Measurements from ENCODE around the gene RAB22A. TPM values are rescaled to one million over a fixed set of nuclear protein-coding genes. Genes with fewer than 3 reads are reported as not detected.

The RAB22A gene, protein sequence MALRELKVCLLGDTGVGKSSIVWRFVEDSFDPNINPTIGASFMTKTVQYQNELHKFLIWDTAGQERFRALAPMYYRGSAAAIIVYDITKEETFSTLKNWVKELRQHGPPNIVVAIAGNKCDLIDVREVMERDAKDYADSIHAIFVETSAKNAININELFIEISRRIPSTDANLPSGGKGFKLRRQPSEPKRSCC
- polyA plus RNA-seq (2013, experiment 1 of 4): 7.1 TPM
- polyA plus RNA-seq (2013, experiment 2 of 4): 7.6 TPM
- 5.3 TPM for polyA plus RNA-seq (2013, experiment 3 of 4)
- polyA plus RNA-seq (2013, experiment 4 of 4): 6.3 TPM

DNA sequence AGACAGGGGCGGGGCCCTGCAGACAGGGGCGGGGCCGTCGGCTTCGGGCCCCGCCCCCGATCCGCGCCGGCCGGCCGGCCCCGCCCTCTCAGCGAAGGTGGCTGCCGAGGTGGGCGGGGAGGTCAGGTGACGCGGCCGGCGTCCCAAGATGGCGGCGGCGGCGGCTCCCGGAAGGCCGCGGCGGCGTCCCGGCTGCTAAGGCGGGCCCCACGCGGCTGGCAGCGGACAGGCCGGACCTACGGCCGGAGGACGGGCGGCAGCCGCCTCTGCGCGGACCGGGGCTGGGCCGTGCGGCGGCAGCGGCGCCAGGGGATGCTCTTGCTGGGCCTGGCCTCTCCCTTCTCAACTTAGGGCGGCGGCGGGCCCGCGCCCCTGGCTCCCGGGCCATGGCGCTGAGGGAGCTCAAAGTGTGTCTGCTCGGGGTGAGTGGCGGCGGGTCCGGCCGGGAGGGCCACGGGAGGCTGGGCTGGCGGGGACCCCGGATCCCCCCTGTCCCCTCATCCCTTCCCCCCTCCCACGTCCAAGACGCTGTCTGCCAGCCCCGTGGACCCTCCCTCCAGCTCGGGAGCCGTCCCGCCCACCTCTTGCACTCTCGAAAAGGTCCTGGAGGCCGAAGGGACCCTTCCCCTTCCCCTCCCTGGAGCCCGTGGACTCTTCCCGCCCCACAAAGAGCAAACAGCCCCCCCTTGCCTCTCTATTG is at the start of gene RAB22A:
RAB22A (plus strand) TSS at position 125 of the 700 bp plus-strand sequence; CDS start at position 387, 262 bp downstream.
- Histone ChIP-seq H3K27me3 (ENCODE audit: control insufficient read depth, insufficient read depth, low read length, poor library complexity, severe bottlenecking) (no peaks in the 10 kb centered on the region), H3K4me3 (ENCODE audit: insufficient read depth, low read depth, low read length) (peak within 1 kb of the TSS; percentile 89), H3K9me3 (ENCODE audit: control insufficient read depth, low read length) (no peaks in the 10 kb centered on the region), H3K36me3 (ENCODE audit: control insufficient read depth, insufficient read depth, low read length) (peaks cover 4% of the 10 kb centered on the region), H3K4me1 (ENCODE audit: control insufficient read depth, insufficient read depth, low read length) (peaks cover 5% of the 10 kb centered on the region), H3K27ac (ENCODE audit: insufficient read depth, low read depth, low read length, poor library complexity, severe bottlenecking) (peak within 1 kb of the TSS; percentile 52)
- 0% methylated on average over 72 to 73 of the region's 73 CpGs for WGBS, 2 experiments

DNA sequence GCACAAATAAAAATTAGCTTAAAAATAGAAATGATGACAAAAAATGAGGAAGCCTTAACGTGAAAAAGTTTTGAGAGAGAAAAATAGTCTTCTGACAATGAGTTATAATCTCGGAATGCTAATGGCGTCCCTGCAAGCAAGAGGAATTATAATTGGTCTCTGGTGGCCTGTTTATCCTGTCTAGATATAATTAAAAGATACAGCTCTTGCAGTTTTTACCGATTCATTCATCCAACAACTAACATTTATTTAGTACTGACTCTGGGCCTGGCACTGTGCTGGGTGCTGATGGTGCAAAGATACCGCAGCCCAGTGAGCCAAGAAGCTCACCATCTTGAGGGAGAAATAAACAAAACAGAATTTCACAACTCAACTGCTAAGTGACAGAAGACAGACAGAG is 49.5 kb upstream of the RAB22A start:
- 96 to 99% methylated on average over 5 of the region's 5 CpGs for WGBS, 2 experiments
- Histone ChIP-seq H3K4me1 (ENCODE audit: control insufficient read depth, insufficient read depth, low read length) (no peaks in the 10 kb centered on the region), H3K9me3 (ENCODE audit: control insufficient read depth, low read length) (no peaks in the 10 kb centered on the region), H3K36me3 (ENCODE audit: control insufficient read depth, insufficient read depth, low read length) (no peaks in the 10 kb centered on the region), H3K4me3 (ENCODE audit: insufficient read depth, low read depth, low read length) (no peak overlapping the region), H3K27me3 (ENCODE audit: control insufficient read depth, insufficient read depth, low read length, poor library complexity, severe bottlenecking) (no peaks in the 10 kb centered on the region), H3K27ac (ENCODE audit: insufficient read depth, low read depth, low read length, poor library complexity, severe bottlenecking) (no peak overlapping the region)

DNA sequence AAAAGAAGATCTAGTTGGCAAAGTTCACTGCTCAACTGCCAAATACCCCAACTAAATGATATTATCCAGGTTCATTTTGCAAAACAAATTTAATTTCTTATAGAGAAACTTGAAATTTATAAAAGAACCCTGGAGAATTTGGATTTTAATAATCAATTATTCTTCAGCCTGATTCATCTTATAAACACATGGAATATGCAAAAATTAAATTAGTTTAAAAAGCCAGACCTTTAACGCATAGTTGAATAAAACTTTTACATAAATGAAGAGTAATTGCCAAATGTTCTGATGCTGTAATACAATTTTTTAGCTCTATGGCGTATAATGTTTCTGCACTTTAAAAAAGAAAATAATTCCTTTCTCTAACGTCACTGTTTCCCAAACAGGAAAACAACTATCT is 47.9 kb upstream of the RAB22A start:
- no peaks in the 10 kb centered on the region for H3K36me3 ChIP-seq (ENCODE audit: control insufficient read depth, insufficient read depth, low read length)
- no peak overlapping the region for H3K27ac ChIP-seq (ENCODE audit: insufficient read depth, low read depth, low read length, poor library complexity, severe bottlenecking)
- no peak overlapping the region for H3K4me3 ChIP-seq (ENCODE audit: insufficient read depth, low read depth, low read length)
- no peaks in the 10 kb centered on the region for H3K9me3 ChIP-seq (ENCODE audit: control insufficient read depth, low read length)
- H3K27me3 ChIP-seq (ENCODE audit: control insufficient read depth, insufficient read depth, low read length, poor library complexity, severe bottlenecking): no peaks in the 10 kb centered on the region
- whole genome bisulfite sequencing, 2 experiments: 90% methylated on average over 2 of the region's 3 CpGs; no CpG with 5 or more reads in 1 of the 2 experiments
- no peaks in the 10 kb centered on the region for H3K4me1 ChIP-seq (ENCODE audit: control insufficient read depth, insufficient read depth, low read length)

DNA sequence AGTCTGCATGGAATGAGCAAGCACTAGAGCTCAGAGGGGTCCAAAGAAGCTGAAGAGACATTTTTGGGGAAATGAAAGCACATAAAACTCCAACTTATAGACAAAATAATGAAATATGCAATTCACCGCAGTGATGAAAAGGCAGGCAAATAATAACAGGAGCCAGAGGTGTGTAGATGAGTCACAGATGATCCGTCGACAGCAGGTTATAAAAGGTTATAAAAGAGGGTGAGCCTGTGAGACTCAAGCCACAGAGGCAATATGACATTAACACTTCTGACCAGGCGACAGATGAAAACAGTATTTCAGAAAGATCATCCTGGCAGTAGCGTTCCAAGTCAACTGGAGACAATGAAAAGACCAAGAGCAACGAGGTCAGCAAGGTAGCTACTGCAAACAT is 45.2 kb upstream of the RAB22A start:
- Histone ChIP-seq H3K27me3 (ENCODE audit: control insufficient read depth, insufficient read depth, low read length, poor library complexity, severe bottlenecking) (no peaks in the 10 kb centered on the region), H3K36me3 (ENCODE audit: control insufficient read depth, insufficient read depth, low read length) (no peaks in the 10 kb centered on the region), H3K9me3 (ENCODE audit: control insufficient read depth, low read length) (no peaks in the 10 kb centered on the region), H3K4me3 (ENCODE audit: insufficient read depth, low read depth, low read length) (no peak overlapping the region), H3K27ac (ENCODE audit: insufficient read depth, low read depth, low read length, poor library complexity, severe bottlenecking) (no peak overlapping the region), H3K4me1 (ENCODE audit: control insufficient read depth, insufficient read depth, low read length) (no peaks in the 10 kb centered on the region)
- 90 to 95% methylated on average over 6 of the region's 6 CpGs for whole genome bisulfite sequencing, 2 experiments

DNA sequence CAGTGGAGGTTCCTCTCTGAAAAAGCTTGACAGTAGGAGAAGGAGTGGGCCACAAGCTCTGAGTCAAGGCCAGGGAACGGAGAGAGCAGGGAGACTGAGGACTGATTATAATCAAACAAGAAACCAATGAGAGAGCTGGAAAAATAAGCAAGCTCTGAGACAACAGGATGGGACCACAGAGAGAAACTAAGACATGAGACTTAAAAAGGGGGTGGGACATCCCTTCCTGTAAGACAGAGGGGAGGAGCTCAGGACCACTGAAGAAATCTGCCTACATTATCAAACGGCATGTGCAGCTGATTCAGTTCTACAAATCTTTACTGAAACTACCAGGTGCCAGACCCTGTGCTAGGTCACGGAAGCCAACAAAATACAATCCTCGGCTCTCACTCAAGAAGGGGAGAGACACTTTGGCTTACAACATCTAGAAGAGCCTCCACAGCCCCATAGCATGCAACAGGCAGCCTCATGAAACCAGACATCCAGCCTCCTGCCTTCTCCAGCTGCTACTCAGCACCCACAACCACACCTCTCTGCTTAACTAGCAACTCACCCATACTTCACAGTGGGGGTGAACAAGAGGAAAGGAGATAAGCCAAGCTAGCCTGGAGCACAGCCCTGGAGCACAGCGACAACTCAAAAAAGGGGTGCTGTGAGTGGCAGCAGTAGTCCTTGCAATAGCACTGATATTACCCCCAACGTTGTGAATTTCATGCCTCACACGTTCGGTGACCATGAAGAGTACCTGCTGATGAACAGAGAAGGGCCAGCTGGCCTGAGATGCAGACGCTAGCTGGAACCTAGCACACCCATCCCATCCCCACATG is 41.9 kb upstream of the RAB22A start:
- WGBS, 2 experiments: 83 to 84% methylated on average over 9 of the region's 9 CpGs
- Histone ChIP-seq H3K4me1 (ENCODE audit: control insufficient read depth, insufficient read depth, low read length) (no peaks in the 10 kb centered on the region), H3K36me3 (ENCODE audit: control insufficient read depth, insufficient read depth, low read length) (peaks cover 4% of the 10 kb centered on the region), H3K27ac (ENCODE audit: insufficient read depth, low read depth, low read length, poor library complexity, severe bottlenecking) (no peak overlapping the region), H3K4me3 (ENCODE audit: insufficient read depth, low read depth, low read length) (no peak overlapping the region), H3K27me3 (ENCODE audit: control insufficient read depth, insufficient read depth, low read length, poor library complexity, severe bottlenecking) (no peaks in the 10 kb centered on the region), H3K9me3 (ENCODE audit: control insufficient read depth, low read length) (no peaks in the 10 kb centered on the region)

DNA sequence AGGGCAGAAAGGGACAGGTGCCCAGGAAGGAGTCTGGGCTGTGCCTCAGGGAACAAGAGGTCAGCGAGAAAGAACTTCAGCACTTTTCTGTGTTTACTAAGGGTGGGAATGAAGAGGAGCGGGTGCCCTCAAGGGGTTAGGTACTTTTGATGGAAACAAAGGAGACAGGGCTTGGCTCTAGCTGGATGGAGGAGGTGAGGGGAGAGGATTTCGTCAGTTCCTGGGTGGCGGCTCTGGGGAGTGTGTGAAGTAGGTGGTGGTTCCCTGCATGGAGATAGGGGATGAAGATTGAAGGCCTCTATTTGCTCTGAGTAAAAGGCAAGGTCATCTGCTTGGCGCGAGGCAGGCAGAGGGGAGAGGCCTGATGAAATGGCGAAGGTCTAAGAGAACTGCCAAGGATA is 41.1 kb upstream of the RAB22A start:
- Histone ChIP-seq H3K27me3 (ENCODE audit: control insufficient read depth, insufficient read depth, low read length, poor library complexity, severe bottlenecking) (no peaks in the 10 kb centered on the region), H3K36me3 (ENCODE audit: control insufficient read depth, insufficient read depth, low read length) (peaks cover 4% of the 10 kb centered on the region), H3K4me3 (ENCODE audit: insufficient read depth, low read depth, low read length) (no peak overlapping the region), H3K9me3 (ENCODE audit: control insufficient read depth, low read length) (no peaks in the 10 kb centered on the region), H3K27ac (ENCODE audit: insufficient read depth, low read depth, low read length, poor library complexity, severe bottlenecking) (no peak overlapping the region), H3K4me1 (ENCODE audit: control insufficient read depth, insufficient read depth, low read length) (no peaks in the 10 kb centered on the region)
- 93 to 94% methylated on average over 7 of the region's 7 CpGs for WGBS, 2 experiments

DNA sequence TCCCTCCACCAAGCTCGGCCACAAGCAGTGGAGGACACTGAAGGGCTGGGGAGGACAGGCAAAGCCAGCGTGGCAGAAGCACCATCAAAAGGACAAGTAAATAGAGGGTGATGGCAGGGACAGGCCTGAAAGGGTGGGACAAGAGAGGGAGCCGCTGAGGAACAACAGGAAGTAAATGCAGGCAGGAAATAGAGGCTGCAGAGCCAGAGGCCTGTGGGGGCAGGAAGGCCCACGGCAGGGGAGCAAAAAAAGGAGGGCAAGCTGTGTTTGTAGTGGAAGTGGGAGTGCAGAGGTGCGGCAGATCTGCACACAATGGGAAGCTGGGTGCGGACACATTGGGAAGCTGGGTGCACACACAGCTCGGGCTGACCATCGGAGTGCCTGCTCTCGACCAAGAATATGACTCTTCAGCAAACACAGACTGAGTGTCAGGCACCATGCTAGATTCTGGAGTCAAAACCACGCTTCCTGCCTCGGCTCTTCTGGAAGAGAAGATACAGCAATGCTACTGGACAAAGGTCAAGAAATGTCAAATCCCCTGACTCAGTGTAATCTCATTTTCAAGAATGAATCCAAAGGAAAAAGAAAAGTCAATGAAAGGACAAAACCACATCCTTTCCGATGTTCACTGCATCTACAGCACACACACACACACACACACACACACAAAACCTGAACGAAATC is 40.4 kb upstream of the RAB22A start:
- H3K27me3 ChIP-seq (ENCODE audit: control insufficient read depth, insufficient read depth, low read length, poor library complexity, severe bottlenecking): no peaks in the 10 kb centered on the region

DNA sequence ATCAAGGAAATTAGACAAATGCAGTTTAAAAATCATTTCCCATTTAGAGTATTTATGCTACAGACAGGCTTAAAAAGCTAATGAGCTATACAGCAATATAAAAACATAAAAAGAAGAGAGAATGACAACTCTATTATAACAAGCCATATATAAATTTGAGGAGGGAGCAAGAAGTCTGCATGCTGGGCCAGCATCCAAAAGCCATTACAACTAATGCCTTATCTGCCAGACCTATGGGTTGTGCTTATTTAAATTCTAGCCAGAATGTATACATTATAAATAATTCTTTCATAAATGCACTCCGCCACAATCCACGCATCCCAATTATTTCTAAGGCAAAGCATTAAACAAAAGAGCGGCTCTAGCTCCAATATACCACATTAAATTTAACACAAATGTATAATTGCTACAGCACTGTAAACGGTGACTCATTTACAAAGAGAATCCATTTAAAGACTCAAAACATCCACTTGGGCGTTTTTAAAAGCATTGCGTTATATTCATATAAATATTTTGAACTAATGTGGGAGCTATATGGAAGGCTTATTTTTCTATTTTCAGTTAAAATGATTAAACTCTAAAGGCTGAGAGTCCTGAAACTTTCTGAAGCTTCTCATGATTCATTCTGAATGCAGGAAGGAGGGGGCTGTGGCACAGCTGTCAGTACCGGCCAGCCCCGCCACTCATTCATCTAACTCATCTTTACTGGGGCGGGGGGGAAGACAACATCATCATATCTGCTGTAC is 37.7 kb upstream of the RAB22A start:
- H3K27me3 ChIP-seq (ENCODE audit: control insufficient read depth, insufficient read depth, low read length, poor library complexity, severe bottlenecking): no peaks in the 10 kb centered on the region
- peaks cover 4% of the 10 kb centered on the region for H3K36me3 ChIP-seq (ENCODE audit: control insufficient read depth, insufficient read depth, low read length)
- 94 to 95% methylated on average over 7 of the region's 9 CpGs for WGBS, 2 experiments
- H3K4me1 ChIP-seq (ENCODE audit: control insufficient read depth, insufficient read depth, low read length): no peaks in the 10 kb centered on the region
- no peak overlapping the region for H3K27ac ChIP-seq (ENCODE audit: insufficient read depth, low read depth, low read length, poor library complexity, severe bottlenecking)
- H3K9me3 ChIP-seq (ENCODE audit: control insufficient read depth, low read length): no peaks in the 10 kb centered on the region
- no peak overlapping the region for H3K4me3 ChIP-seq (ENCODE audit: insufficient read depth, low read depth, low read length)

More for the DNA sequence above, 40.4 kb upstream of the RAB22A start:
- H3K36me3 ChIP-seq (ENCODE audit: control insufficient read depth, insufficient read depth, low read length): peaks cover 4% of the 10 kb centered on the region
- no peak overlapping the region for H3K4me3 ChIP-seq (ENCODE audit: insufficient read depth, low read depth, low read length)
- WGBS, 2 experiments: 91 to 92% methylated on average over 11 of the region's 13 CpGs
- H3K4me1 ChIP-seq (ENCODE audit: control insufficient read depth, insufficient read depth, low read length): no peaks in the 10 kb centered on the region
- no peak overlapping the region for H3K27ac ChIP-seq (ENCODE audit: insufficient read depth, low read depth, low read length, poor library complexity, severe bottlenecking)
- no peaks in the 10 kb centered on the region for H3K9me3 ChIP-seq (ENCODE audit: control insufficient read depth, low read length)

DNA sequence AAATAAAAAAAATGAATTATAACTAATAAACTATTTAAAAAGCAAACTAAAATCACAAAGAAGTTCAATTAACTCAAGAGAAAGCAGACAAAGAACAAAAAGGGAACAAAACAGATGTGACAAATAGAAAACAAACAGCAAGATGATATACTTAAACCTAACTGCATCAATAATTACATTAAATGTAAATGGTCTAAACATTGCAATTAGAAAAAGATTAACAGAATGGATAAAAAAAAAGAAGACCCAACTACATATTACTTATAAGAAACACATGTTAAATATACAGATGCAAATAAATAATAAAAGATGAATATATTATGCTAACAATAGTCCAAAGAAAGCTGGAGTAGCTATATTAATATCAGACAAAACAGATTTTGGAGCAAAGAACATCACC is 35.1 kb upstream of the RAB22A start:
- no peaks in the 10 kb centered on the region for H3K27me3 ChIP-seq (ENCODE audit: control insufficient read depth, insufficient read depth, low read length, poor library complexity, severe bottlenecking)
- no peak overlapping the region for H3K4me3 ChIP-seq (ENCODE audit: insufficient read depth, low read depth, low read length)
- no peak overlapping the region for H3K27ac ChIP-seq (ENCODE audit: insufficient read depth, low read depth, low read length, poor library complexity, severe bottlenecking)
- no peaks in the 10 kb centered on the region for H3K9me3 ChIP-seq (ENCODE audit: control insufficient read depth, low read length)
- peaks cover 4% of the 10 kb centered on the region for H3K36me3 ChIP-seq (ENCODE audit: control insufficient read depth, insufficient read depth, low read length)
- H3K4me1 ChIP-seq (ENCODE audit: control insufficient read depth, insufficient read depth, low read length): no peaks in the 10 kb centered on the region

All from ectodermal cell (in vitro differentiated cells).